GM19468 (cell line): ENCODE data around the gene MPC1L.
A peak's percentile ranks its signal among the peaks of the same experiment; 100 is the strongest.

Experiments used
- ATAC-seq: cut with Tn5 transposase; IDR thresholded peaks from one replicate; pipeline ENCODE4 v1.9.1; 2021; ENCODE audit warnings: mild to moderate bottlenecking, moderate library complexity, moderate number of reproducible peaks; ENCODE audit not compliant: unreplicated experiment; ENCODE audit errors: extremely low read depth

The MPC1L gene

DNA sequence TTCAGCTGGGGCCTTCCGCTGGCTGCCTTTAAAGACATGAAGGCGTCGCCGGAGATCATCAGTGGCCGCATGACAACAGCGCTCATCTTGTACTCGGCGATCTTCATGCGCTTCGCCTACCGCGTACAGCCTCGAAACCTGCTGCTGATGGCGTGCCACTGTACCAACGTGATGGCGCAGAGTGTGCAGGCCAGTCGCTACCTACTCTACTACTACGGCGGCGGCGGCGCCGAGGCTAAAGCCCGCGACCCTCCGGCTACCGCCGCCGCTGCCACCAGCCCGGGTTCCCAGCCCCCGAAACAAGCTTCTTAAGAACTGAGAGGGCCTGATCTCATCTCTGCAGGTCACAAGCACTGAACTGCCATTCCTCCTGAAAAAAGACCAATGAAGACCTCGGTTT lies 437 bp downstream of the MPC1L start:
- ATAC-seq, result no peak

DNA sequence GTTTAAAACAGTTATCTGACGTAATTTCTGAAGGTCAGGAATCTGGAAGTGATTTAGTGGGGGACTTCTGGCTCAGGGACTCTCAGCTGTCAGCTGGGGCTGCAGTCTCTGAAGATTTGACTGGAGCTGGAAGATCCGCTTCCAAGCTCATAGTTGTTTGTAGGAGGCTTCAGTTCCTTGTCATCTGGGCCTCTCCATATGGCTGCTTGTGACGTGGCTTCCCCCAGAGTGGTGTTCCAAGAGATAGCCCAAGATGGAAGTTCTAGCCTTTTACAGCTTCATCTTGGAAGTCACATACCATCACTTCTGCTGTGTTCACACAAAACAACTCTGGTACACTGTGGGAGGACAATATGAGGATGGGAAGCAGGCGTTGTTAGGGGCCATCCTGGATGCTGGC lies 2.1 kb downstream of the MPC1L start:
- ATAC-seq, result no peak

DNA sequence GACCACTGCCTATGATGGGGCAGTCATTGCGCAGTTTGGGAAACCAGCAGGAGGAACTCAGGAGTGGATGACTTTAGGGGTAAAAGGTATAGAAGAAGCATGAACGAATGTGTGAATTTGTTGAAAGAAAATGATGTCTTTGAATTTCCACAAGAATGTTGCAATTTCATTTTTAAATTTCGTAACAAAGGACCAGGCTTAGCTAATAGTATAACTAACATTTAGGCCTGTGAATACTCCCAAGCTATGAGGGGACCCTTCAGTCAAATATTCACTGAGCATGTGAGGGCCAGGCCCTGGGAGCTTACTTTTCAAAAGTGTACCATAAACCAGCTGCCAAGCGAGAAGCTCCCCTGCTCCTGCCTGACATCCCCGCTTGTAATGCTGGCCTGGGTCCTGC lies 5.3 kb downstream of the MPC1L start:
- ATAC-seq, result no peak

DNA sequence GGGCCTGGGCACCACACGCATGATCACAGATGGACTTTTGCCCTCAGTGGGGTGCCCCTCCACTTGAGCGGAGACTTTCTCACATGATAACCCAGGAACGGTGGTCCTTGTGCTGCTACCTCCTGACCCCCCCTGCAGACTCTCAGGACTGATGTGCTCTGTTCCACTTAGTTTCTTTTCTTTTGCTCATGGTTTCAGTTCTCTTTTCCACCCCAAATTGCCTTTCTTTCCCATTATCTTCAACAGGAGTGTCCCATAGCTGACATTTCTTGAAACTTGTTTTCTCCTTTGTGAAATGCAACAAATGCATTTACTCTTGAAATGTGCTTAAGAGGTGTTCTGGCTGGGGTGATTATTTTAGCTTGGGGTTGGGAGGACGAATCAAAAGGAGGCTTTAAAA lies 9.0 kb downstream of the MPC1L start:
- ATAC-seq, result no peak

DNA sequence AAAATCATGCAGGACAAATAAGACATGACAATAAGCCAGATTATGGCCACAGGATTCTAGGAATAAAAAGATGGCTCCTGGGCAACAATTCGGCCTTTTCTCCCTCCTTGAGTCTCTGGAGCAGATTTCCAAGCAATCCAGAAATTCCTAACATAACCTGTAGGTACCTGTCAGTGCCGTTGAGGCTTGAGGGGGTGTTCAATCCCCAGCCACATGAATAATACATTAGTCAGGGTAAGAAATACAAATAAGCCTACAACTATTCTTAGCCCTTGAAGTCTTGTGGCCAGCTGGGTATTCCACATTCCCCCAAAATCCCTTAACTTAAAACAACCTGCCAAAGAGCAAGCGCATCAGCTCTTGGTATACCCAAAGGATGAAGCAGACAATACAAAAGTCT lies 14.5 kb downstream of the MPC1L start:
- no peak for ATAC-seq

DNA sequence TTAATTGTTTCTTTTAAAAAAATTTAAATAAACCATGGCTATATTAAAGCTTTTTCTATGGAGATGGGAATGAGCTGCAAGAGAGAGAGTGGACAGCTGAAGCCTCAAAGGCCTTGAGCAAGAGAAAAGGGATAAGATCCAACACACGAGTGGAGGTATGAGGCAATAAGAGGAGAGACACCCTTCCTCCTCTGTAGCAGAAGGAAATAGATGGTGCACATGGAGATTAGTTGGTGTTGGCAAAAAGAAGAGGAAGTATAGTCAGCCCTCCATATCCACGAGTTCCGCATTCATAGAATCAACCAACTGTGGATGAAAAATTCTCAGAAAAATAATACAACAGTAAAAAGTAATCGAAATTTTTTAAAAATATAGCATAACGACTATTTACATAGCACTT lies 20.9 kb downstream of the MPC1L start:
- ATAC-seq, result no peak

DNA sequence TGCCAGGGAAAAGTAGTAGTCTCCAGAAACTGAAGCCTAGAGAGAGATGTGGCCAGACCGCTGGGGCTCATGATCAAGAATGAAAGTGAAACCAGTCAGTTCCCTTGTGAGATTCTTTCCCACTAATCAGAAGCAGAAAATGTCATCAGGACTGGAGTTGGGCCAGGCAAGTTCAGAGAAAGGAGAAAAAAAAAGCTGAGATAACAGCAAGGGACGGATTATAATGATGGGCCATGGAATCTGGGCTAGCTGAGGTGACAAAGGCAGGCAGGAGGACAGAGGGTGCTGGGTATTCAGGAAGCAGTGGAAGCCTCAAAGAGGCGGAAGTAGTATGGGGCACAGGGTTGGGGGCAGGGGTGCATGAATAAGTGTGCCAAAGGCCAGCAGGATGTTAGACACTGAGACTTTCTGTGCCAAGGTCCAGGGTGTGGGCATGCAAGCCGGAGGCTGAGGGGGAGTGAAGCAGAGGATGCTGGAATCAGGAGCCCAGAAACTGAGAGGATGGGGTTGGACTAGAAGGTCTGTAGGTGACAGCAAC lies 21.7 kb downstream of the MPC1L start:
- ATAC-seq, result no peak

DNA sequence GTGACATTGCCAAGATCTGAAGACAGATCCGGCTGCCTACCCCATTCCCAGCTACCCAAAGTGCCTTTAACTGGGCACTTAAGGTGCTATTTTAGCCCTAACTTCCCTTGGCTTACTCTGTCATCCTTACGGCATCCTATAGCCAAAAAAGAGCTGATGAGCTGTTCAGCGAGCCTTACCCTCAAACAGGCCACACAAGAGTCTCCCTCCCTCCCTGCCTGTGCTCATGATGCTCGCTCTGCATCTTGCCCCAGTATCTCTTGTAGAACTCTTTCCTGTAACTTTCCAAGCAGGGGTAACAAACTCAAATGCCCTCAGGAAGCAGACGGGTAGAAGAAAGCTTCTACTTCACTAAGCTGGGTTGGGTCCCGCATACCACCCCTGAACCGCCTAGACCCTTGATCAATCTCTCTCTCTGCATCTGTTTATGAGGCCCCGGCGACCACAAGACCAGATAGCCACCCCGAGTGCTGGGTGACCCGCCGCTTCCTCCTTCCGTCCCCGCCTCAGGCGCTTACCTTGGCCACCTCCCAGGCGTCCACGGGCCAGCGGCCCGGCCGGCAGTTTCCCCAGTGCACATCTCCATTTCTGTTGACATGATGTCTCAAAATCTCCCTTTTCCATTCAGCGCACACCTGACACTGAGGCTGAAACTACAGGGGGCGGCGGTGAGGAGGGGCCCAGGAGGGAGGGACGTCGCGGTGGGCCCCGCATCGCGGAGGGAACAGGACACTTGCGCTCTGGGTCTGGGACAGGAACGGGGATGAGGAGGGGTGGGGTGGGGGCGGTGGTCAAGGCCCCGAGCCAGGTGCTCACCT lies 23.5 kb downstream of the MPC1L start:
- no peak for ATAC-seq

DNA sequence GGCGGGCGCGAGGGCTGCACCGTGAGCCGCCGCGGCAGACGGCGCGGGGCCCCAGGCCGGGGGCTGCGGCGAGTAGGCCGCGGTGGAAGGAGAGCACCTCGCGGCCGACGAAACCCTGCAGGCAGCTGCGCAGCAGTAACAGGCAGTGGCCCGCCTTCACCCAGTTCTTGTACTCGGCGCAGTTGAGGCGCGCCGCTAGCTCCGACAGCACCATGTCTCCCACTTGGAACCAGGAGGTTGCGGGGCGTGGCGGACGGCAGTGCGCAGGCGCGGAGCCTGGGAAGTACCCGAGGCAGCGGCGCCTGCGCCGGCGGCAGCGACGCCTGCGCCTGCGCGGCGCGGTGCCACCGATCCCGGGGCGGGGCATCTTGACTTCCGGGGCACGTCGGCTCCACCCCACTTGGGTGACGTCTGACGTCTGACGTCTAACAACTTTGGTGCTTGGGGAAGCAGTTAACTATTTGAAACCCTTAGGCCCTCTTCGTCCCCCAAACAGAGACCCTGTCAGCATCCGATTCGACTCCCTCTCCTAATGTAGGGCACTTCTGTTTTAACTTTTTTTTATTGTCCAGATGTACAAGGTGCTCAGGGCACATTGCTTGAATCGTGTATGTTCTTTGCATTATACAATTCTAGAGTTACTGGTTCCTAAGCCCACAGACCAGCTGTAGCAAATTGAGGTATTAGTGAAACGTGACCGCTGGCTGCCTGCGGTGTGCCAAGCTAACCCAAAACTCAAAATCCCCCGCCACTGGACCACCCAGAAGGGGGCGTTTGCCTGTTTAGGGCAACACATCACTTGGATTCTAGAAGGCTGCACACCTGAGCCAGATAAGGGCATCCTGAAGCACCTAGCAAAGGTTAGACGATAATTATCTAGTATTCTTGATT lies 24.3 kb downstream of the MPC1L start, which contains the start of gene CXorf38:
TSS of gene CXorf38 (minus strand) at position 255 of the 891 bp plus-strand sequence. CDS start at position 214, 41 bp downstream.
- peak; percentile 46 for ATAC-seq

DNA sequence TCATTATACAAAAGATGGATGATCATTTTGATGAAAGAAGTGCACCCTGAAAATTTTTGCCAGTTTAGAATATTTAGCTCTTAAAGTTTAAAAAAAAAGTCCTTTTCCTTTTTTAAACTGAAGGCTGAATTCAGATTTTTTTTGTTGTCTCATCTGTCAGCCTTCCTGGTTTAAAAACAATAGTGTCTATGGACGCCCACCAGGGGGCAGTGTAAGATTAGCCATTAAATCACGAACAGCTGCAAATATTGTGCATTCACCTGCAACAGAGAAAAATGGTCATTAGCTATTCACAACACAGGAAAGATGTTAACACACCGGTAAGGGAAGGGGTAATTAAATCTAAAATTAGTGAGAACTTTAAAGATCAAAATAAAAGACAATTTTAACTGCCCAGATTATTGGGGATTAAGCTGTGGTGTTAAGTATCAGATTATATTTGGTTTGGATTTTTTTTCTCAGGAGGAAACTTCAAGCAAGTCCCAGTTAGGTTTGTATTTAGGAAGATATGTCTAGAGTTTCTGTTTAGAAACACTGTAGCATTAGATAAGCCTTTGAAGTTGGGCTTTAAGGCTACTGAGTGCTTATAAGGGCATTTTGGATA lies 28.5 kb downstream of the MPC1L start:
- no peak for ATAC-seq

DNA sequence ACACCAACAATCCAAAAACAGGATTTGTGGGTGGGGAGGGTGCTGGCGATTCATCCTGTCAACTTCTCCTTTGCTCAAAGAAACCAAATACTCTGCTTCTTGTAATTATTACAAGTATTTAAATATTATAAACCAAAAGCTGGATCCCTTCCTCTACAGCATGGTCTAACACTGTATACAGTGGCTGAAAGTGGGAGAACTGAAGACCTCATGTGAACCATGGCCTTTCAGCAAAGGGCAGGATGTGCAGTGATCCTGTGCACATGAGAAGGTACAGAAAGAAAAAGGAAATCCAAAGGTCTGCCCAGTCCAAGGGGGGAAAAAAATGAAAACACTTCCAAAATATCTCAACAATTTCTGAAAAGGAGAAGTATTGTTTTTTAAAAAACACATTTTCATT lies 29.4 kb downstream of the MPC1L start:
- ATAC-seq, result no peak

DNA sequence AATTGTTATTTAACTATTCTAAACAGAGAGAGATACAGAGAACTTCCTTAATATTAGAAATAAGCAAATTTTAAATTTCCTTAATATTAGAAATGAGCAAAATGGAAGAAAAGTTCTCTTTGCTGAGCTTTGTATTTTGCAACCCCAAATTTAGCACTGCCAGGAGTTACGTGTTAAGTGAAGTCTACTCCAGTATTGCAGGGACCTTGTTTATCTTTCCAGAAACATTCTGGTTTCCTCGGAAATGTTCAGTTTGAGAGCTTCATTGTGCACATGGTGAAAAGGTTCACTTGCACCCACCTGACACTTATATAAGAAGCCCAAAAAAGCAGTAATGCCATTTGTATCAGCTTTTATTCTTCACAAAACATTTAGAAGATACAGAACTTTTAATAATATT lies 30.3 kb downstream of the MPC1L start:
- ATAC-seq, result no peak

DNA sequence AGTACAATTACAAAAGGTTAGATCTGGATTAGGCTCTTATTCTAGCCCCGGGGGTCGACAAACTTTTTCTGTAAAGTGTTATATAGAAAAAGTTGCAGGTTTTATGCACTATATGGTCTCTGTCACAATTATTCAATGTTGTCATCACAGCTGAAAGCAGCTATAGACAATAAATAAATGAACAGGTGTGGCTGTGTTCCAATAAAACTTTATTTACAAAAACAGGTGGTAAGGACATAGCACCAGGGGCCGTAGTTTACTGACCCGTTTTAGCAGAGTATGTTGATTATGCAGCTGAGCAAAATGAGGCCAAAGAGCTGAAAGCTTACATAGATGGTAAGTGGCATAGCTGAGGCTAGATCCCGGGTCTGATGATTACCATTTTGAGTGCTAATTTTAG lies 37.2 kb downstream of the MPC1L start:
- ATAC-seq, result no peak

DNA sequence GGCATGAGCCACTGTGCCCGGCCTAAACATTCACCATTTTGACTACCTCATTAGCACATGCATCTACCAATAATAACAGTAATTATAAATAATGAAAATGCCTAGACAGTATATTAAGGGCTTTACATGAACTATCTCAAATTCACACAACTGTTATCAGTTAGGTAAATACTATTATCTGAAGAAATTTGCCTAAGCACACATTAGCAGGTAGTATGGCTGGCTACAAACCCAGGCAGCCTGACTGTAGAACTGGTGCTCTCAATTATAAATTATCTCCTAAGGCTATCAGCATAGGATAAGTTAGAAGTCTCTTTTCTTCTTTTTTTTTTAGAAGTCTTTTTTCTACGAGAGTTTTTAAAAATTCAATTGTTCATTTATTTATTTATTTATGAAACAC lies 38.3 kb downstream of the MPC1L start:
- ATAC-seq, result no peak

DNA sequence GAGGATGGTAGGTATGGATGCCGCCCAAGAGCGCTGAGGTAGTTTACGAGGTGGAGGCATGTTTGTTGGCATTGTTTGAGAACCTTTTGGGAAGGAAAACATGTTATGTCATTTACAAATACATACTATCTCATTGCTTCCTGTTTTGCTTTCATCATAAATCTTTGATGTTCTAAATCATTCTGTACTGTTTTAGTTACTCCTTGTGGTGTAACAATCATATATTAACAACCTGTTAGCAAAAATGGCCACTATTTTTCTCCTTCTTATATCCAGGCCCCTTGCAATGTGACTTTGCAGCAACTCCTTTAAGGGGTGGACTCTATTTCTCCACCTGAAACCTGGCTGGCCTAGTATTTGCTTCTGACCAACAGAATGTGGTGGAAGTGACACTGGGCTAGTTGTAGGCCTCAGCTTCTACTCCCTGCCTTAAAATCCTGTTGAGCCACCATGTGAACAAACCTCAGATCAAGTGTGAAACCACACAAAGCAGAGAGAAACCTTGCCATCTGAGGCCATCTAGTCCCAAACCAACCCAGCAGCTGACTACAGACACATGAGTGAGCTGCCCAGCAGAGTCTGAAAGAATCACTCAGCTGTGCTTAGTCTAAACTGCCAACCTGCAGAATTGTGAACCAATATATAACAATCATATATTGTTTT lies 40.0 kb downstream of the MPC1L start:
- no peak for ATAC-seq

DNA sequence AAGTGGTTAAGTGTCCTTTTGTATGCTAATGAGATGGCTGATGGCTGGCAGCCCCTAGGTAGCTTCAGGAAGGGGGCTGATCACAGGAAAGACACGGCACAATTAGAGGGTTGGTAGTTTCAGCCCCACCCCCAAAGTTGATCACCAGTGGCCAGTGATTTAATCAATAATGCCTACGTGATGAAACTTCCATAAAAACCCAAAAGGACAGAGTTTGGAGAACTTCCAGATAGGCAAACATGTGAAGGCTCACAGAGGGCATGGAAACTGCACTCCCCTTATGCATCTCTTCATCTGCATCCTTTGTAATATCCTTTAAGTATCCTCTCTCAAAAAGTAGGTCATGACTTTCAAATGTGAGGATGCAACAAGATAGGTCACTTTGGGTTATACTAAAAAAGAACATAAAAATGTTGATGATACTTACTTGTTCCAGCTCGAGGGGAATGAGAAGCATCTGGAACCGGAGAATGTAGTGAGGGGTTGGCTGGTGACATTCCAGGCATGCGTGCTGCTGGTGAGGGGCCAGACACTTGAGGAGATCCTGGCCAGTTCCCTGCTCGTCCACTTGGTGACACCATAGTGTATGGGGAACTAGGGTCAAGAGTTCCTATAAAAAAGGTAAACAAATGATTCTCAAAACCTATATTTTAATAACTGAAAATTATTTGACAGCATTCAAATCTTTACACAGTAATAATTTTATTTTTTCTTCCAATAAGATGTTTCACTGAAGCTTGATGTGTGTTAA lies 40.8 kb downstream of the MPC1L start:
- no peak for ATAC-seq

DNA sequence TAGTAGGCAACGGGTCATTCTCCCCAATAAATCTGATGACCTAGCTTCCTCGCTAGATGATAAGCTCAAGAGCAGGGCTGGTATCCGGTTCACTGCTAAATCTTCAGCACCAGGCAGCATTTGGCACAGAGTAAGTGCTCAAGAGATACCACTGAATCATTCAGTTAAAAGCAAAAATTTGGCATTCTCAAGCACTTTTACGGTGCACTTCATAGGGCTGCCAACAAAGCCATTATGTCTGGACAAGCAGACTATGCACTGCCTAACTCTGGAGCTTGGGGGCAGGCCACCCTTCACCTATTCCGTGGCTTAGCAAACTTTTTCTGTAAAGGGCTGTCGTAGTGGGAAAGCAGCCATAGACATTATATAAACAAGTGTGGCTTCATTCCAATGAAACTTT lies 47.9 kb downstream of the MPC1L start:
- no peak for ATAC-seq
